Measurements from ENCODE around the gene SPACDR.
"Not testable (repeated sequence)": the region's sequence is repeated elsewhere in the genome, so short reads cannot be mapped to it uniquely, and the experiment has no call there.

Gene SPACDR

DNA sequence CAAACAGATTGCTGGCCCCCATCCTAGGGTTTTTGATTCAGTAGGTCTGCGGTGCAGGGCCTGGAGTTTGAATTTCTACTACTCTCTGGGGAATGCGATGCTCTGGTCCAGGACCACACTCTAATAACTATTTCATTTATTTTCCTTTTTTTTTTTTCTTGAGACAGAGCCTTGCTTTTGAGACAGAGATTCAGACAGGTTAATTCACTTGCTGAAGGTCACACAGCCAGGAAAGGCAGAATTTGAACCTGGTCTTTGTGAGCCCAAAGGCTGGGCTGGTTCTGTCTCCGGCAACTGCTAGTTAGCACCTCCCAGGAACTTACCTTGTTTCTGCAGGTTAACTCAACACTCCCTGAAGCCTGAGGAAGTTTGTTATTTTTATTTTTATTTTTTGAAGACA is 11.5 kb downstream of the SPACDR start:
- no peak overlapping the region for H3K4me3 ChIP-seq (ENCODE audit: low read depth, low read length)
- TF ChIP-seq, protein P1, sequence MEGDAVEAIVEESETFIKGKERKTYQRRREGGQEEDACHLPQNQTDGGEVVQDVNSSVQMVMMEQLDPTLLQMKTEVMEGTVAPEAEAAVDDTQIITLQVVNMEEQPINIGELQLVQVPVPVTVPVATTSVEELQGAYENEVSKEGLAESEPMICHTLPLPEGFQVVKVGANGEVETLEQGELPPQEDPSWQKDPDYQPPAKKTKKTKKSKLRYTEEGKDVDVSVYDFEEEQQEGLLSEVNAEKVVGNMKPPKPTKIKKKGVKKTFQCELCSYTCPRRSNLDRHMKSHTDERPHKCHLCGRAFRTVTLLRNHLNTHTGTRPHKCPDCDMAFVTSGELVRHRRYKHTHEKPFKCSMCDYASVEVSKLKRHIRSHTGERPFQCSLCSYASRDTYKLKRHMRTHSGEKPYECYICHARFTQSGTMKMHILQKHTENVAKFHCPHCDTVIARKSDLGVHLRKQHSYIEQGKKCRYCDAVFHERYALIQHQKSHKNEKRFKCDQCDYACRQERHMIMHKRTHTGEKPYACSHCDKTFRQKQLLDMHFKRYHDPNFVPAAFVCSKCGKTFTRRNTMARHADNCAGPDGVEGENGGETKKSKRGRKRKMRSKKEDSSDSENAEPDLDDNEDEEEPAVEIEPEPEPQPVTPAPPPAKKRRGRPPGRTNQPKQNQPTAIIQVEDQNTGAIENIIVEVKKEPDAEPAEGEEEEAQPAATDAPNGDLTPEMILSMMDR (IDR thresholded peaks at IDR 0.05; ENCODE audit: insufficient read depth, low read length, missing control alignments) = no peak
- ChIA-PET CTCF (interaction anchor here (1.0 to 3.6 kb wide), 3 partner anchors 8 to 16 kb away, joined by 3 to 15 read pairs (median 4); partner anchors contain the start of gene SPACDR), POLR2A (no interaction called here)
- DNase-seq (ENCODE audit: low read depth, low spot score) = no peak

DNA sequence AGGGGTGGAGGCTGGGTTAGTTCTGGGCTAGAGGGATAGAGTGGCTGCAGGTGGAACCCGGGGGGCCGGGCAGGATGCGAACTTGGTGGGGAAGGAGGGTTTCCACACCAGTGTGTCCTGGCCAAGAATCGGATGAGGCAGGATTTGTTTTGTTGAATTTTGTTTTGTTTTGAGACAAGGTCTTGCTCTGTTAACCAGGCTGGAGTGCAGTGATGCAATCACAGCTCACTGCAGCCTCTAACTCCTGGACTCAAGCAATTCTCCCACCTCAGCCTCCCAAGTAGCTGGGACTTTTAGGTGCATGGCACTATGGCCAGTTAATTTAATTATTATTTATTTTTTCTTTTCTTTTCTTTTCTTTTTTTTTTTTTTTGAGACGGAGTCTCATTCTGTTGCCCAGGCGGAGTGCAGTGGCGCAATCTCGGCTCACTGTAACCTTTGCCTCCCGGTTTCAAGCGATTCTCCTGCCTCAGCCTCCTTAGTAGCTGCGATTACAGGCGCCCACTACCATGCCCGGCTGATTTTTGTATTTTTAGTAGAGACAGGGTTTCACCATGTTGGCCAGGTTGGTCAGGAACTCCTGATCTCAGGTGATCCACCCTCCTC is 14.8 kb downstream of the SPACDR start:
- CTCF ChIA-PET = interaction anchor here (1.0 to 3.6 kb wide), 8 partner anchors 9 to 114 kb away, joined by 4 to 21 read pairs (median 11); no protein-coding TSS in a partner anchor
- TF ChIP-seq, protein P1 (IDR thresholded peaks at IDR 0.05; ENCODE audit: insufficient read depth, low read length, missing control alignments) = no peak

DNA sequence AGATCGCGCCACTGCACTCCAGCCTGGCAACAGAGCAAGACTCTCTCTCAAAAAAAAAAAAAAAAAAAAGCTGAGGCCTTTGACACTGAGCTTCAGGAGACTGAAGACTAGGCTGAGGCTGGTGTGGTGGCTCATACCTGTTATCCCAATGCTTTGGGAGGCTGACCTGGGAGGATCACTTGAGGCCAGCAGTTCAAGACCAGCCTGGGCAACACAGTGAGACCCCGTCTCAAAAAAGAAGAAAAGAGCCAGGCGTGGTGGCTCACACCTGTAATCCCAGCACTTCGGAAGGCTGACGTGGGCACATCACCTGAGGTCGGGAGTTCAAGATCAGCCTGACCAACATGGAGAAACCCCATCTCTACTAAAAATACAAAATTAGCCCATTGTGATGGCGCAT is 16.7 kb downstream of the SPACDR start:
- POLR2A ChIA-PET; H3K4me3 ChIP-seq (ENCODE audit: low read depth, low read length); DNase-seq (ENCODE audit: low read depth, low spot score): not testable (repeated sequence)
- CTCF ChIA-PET = interaction anchor here (0.8 to 4.1 kb wide), 3 partner anchors 22 to 244 kb away, joined by 3 to 22 read pairs (median 13); no protein-coding TSS in a partner anchor

More for the DNA sequence above, 14.8 kb downstream of the SPACDR start:
- no peak for DNase-seq (ENCODE audit: low read depth, low spot score)
- no peak overlapping the region for H3K4me3 ChIP-seq (ENCODE audit: low read depth, low read length)
- POLR2A ChIA-PET = interaction anchor here (1.3 kb wide), 1 partner anchor 20 kb away, joined by 5 read pairs; the partner anchor contains the start of gene MEPCE

DNA sequence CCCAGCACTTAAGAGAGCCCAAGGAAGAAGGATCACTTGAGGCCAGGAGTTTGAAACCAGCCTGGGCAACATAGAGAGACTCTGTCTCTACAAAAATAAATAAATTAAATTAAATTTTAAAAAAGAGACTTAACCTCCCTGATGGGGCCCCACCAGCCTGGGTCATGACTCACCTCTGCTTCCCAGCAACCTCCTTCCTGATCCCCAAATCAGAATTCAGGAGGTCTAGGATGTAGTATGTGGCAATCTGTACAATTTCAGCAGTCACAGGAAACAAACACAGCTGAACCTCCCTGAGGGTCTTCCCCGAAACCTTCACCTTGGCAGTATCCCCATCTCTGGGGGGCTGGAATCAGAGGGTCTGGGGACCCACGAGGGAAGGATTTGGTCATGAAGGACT is 18.0 kb downstream of the SPACDR start:
- H3K4me3 ChIP-seq (ENCODE audit: low read depth, low read length) = no peak overlapping the region

DNA sequence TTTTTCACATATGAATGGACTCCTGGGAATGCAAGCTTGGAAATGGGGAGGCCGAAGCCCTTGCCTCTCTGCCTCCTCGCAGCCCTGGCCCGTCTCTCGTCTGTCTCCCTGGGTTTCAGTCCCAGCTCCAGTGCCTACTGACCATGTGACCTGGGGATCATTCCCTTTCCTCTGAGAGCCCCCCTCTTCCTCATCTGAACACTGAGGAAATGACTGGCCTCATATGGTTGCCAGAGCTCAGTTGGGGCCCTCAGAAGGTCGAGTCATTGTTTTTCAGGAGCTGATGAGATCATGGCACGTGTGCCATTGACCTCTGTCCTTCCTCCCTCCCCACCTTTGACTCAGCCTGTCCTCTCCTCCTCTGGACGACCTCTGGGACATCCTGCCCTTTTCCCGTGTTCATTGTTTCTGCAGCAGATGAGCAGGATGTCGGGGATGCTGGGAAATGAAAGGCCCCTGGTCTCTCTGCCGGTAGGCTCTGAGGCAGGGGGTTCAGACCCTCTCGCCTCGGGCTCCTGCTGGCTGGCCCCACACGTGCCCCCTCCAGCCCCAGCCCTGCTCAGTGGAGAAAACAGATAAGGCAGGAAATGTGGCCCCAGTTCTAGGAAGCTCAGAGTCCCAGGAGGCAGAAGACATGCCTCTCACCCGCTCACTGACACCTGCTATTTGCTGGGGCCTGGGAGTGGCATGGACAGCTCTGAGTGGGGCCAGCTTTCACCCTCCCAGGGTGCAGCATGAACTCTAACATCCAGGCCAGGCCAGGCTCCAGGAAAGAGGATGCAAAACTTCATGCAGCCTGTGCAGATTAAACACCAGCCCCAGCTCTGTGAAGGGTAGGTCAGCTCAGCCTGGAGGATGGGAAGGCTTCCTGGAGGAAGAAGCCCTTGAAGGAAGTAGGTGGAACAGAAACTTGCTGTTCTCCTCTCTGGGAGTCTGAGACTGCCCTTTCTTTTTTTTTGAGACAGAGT is 19.5 kb downstream of the SPACDR start:
- H3K4me3 ChIP-seq (ENCODE audit: low read depth, low read length) = no peak overlapping the region
- TF ChIP-seq, protein P1 (IDR thresholded peaks at IDR 0.05; ENCODE audit: insufficient read depth, low read length, missing control alignments) = no peak
- CTCF ChIA-PET = interaction anchor here (0.6 to 4.1 kb wide), 10 partner anchors 9 to 120 kb away, joined by 3 to 22 read pairs (median 6); no protein-coding TSS in a partner anchor
- no peak for DNase-seq (ENCODE audit: low read depth, low spot score)
- POLR2A ChIA-PET = interaction anchor here (1.1 to 3.8 kb wide), 2 partner anchors 15 to 20 kb away, joined by 4 to 19 read pairs; partner anchors contain the start of genes MEPCE and ZCWPW1

More for the DNA sequence above, 18.0 kb downstream of the SPACDR start:
- ChIA-PET CTCF (interaction anchor here (1.2 to 4.1 kb wide), 4 partner anchors 9 to 114 kb away, joined by 4 to 22 read pairs (median 14); no protein-coding TSS in a partner anchor), POLR2A (interaction anchor here (3.8 kb wide), 1 partner anchor 17 kb away, joined by 19 read pairs; the partner anchor contains the start of genes MEPCE and ZCWPW1)
- DNase-seq (ENCODE audit: low read depth, low spot score) = no peak
- TF ChIP-seq, protein P1 (IDR thresholded peaks at IDR 0.05; ENCODE audit: insufficient read depth, low read length, missing control alignments) = no peak

DNA sequence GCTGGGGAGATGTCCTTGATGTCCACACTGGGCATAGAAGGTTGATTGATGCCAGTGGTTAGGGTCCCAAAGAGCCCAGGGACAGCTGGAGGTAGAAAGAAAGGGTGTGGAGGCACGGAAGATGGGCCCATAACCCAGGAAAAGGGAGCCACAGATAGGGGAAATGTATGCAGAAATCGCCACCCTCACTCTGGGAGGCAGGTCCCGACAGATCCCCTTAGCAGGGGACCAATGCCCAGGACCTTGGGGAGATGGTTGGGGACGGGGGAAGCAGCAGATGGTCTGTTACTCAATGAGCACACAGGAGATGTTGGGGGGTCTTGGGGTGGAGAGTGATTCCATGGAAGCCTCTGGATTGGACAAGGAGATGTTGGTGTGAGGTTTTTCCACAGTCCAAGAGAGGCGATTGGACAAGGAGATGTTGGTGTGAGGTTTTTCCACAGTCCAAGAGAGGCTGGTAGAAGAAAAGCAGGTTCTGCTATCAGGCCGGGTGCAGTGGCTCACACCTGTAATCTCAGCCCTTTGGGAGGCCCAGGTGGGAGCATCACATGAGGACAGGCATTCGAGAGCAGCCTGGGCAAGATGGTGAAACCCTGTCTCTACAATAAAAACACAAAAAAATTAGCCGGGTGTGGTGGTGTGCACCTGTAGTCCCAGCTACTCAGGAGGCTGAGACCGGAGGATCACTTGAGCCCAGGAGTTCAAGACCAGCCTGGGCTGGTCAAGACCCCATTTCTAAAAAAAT is 20.8 kb downstream of the SPACDR start:
- no peak for DNase-seq (ENCODE audit: low read depth, low spot score)
- CTCF ChIA-PET = interaction anchor here (1.2 to 4.1 kb wide), 4 partner anchors 12 to 121 kb away, joined by 3 to 22 read pairs (median 10); no protein-coding TSS in a partner anchor
- TF ChIP-seq, protein P1 (IDR thresholded peaks at IDR 0.05; ENCODE audit: insufficient read depth, low read length, missing control alignments) = no peak
- no peak overlapping the region for H3K4me3 ChIP-seq (ENCODE audit: low read depth, low read length)
- POLR2A ChIA-PET = interaction anchor here (3.8 kb wide), 1 partner anchor 14 kb away, joined by 19 read pairs; the partner anchor contains the start of genes MEPCE and ZCWPW1

All from AG04449 (cell line).